GM10847 (cell line): ENCODE measurements around the gene TPRN.

ENCODE experiments used
- POLR2A ChIP-seq: IDR thresholded peaks from 2 replicates; pipeline ENCODE4 v1.6.1; 2011; ENCODE audit not compliant: insufficient read length; ENCODE audit errors: extremely low read depth

TPRN gene

DNA sequence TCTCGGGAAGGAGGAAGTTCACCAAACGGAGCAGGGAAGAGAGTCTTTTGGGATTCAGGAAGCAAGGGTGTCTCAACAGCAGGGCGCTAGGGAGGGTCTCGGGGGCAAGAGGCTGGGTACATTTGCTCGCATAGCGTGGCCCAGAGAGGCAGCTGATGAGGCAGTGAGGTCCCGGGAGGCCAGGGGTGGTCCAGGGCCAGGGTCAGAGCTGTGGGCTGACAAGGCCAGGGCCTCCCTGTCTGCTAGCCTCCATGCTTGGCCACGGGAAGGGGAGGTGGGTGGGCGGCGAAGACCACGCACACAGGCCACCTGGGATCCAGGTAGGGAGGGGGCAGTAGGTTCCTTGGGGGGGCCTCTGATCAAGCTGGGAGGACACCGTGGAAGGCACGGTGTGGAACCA, 11.0 kb upstream of the TPRN start:
- no peak for TF ChIP-seq POLR2A

DNA sequence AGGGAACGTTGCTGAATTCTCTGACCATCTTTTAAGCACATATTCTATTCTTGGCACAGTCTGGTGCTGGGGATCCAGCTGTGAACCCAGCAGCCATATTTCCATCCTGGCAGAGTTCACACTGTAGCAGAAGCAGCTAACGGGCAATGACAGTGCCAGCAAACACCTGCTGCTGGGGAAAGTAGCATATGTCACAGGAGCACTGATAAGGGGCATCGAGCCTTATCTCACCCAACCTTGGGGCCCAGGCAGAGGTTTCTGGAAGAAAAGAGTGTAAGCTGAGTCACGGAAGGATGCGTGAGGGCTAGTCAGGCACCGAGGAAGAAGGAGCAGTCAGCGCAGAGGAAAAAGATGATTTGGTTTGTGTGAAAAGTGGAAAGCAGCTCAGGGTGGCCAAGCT, 6.1 kb upstream of the TPRN start:
- no peak for TF ChIP-seq POLR2A

DNA sequence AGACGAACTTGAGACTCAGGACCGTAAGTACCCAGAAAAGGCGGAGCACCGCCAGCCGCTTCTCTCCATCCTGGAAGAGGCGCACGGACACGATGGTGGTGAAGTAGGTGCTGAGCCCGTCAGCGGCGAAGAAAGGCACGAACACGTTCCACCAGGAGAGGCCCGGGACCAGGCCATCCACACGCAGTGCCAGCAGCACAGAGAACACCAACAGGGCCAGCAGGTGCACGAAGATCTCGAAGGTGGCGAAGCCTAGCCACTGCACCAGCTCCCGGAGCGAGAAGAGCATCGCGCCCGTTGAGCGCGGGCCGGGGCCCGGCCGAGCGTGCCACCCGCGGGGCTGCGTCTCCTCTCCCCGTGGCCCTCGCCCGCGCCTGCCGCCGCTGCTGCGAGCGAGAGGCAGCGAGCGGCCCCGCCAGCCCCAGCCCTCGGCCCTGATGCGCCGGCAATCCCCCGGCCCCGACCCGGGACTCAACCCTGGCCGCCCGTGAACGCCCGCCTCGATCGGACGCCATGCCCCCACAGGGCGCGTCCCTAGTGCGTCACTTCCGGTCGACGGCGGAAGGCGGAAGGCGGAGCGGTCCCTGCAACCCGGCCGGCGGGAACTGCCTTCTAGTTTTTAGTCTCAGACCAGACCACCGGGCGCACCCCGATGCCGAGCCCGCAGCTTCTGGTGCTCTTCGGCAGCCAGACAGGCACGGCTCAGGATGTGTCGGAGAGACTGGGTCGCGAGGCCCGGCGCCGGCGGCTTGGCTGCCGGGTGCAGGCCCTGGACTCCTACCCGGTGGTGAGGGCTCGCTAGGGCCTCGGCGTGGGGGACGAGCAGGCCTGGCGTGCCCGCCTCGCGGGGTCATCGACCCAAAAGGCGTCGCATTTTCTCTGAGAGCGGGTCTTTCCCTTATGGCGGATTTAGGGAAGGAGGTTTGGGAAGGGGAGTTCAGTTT, 4.9 kb upstream of the TPRN start, which contains the start of the genes NDOR1 and TMEM203:
Gene NDOR1, plus strand, starts transcription at position 575 of the 944 bp plus-strand sequence. Its CDS starts 78 bp downstream, at position 653.
Gene TMEM203, minus strand, starts transcription at position 523 of the 944 bp plus-strand sequence. Its CDS starts 234 bp downstream, at position 289.
- peak; percentile 90 for TF ChIP-seq POLR2A

DNA sequence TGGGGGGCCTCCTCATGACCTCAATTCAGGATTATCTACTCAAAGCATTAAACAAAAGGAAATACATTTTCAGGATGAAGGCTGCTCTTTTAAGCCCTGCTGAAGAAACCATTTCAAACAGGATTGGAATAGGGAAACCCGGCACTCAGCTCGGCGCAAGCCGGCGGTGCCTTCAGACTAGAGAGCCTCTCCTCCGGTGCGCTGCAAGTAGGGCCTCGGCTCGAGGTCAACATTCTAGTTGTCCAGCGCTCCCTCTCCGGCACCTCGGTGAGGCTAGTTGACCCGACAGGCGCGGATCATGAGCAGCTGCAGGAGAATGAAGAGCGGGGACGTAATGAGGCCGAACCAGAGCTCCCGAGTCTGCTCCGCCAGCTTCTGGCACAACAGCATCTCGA, 4.2 kb upstream of the TPRN start:
- TF ChIP-seq POLR2A: no peak

DNA sequence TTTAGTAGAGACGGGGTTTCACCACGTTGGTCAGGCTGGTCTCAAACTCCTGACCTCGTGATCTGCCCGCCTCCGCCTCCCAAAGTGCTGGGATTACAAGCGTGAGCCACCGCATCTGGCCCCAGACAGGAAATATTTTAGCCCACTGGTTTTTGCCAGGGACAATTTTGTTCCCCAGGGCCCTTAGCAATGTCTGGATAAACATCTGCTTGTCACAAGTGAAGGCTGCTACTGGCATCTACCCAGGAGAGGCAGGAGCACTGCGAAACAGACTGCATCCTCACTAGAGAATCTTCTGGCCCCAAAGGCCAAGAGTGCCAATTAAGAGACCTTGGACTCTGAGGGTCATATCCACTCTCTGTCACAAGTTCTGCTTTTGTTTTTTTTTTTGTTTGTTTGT, 2.4 kb upstream of the TPRN start:
- TF ChIP-seq POLR2A: no peak

DNA sequence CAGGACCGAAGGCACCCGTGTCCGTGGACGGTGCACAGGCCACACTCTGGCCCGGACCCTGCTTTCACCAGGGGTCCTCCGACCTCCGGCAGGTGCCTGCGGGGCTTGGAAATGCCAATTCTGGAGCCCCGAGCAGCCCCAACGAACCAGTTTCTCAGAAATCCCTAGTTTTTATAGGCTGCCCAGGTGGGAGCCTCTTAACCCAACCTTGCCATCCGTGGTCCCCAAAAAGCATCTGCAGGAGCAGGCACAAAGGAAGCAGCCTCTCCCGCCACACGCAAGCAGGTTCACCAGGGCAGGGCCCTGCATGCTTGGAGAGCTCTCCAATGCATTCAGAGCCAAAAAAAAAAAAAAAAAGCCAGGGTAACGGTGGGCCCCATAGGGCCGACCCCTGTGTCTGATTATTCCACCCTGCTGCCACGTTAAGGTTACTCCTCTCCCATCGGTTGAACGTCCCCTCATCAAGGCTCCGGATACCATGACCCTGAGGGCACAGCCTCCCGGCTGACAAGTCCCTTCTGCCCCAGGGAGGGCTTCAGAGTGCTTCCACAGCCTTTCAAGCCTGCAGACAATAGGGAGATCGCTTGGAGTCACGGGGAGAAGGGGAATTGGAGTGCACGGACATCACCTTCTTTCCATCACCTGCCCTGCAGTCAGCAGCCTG, 796 bp upstream of the TPRN start:
- no peak for TF ChIP-seq POLR2A

DNA sequence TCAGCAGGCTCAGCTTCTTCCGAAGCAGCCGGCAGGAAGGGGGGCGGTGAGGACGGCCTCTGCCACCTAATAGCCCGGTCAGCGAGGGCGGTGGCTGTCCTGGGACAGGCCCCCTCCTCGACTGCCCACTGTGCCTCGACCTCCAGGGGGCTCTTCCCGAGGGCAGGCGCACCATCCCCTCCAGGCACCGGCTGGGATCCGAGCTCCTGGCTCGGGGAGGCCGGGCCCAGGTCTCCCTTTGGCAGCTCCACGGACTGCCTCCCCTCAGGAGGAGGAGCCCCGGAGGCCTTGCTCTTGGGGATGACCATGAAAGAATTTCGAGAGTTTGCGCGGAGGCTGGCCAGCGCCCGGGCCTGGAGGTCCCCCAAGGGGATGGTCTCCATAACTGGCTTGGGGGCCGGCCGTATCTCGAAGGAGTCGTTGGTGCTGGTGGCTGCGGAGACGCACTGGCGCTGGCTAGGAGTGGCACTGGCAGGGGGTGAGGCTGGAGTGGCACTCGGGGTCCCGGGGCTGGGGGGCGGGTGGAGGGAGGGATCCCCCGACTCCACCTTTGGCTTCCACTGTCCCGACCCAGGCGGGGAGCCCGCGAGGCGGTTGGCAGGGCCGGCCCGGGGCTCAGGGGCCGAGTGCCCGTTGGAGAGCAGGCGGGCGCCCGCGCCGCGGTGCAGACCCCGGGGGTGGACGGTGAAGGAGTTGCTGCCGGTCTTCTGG, 975 bp downstream of the TPRN start:
- TF ChIP-seq POLR2A: no peak

DNA sequence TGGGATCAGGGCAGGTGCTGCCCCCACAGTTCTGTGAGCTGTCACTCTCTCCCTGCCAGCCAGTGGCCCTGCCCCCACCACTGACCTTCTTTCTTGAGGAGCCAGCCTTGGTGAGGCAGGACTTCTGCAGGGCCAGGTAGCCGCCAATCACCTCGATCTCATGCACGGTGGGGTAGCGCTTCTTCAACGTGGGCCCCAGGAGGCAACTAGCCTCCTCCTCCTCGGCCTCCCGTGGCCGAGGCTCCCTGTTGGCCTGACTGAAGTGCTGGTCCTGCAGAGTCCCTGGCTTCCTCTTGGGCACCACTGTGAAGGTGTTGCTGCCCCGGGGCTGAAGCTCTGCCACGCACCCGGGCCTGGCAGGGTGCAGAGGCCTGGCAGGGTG, 1.6 kb downstream of the TPRN start:
- TF ChIP-seq POLR2A: no peak

DNA sequence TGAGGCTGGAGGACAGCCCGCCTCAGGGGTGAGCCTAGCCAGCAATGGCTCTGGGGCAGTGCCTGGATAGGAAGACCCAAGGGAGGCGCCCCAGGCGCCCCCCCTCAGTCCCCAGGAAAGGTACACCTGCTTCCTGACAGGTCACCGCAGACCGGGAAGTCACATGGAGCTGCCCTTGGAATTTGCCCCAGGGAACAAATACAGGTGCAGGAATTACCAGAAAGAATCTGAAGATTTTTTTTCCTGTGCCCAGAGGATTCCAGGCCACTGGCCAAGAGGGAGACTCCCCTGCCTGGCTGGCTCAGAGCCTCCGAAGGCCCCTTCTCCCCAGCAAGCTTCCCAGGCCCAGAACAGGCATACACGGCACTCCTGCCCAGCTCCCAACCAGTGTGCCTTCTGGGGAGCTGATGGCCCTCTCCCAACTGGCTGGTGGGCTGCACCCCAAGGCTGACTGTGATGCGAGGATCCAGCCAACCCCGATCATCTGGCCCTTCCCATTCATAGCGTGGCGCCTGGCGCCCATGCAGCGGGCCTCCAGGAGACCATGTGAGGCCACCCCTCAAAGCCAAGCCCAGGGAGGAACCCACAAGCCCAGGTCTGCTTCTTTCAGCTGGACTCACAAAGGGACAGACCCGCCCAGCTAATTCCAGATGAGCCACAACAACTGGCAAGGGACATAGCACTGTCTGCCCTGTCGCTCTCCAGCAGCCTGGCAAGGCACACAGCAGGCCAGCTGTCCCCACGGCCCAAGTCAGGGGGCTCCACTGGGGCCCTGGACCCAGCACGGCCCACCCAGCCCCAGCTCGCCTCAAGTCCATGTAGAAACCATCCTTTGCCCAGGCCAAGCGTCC, 2.3 kb downstream of the TPRN start:
- no peak for TF ChIP-seq POLR2A

DNA sequence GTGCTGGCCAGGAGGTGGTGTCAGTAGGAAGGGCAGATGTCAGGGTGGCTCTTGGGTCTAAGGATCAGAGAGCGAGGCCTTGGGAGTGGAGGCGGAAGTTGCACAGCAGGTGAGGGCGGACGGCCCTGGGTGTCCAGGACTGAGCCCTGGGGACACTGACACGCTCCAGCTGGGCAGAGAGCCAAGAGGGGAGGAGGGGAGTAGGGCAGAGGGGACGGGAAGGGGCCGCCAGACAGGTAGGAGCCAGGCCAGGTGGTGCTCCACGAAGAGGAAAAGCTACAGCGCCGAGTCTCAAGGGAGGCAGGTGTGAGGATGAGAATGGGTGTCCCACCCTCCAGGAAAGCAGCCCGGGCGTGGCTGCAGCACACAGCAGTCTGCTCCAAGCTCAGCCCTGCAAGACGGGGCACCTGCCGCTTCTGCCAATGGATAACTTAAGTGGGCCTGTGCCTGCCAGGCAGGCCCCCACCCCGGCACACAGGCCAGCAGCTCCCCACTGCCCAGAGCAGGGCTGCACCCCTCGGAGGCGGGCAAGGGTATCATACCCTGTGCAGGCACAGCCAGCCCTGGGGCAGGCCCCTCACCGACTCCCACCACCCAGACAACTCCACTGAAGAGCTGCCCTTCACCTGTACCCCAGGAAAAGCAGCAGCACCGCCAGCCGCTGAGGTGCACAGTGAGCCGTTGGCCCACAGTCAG, 4.9 kb downstream of the TPRN start:
- no peak for TF ChIP-seq POLR2A

DNA sequence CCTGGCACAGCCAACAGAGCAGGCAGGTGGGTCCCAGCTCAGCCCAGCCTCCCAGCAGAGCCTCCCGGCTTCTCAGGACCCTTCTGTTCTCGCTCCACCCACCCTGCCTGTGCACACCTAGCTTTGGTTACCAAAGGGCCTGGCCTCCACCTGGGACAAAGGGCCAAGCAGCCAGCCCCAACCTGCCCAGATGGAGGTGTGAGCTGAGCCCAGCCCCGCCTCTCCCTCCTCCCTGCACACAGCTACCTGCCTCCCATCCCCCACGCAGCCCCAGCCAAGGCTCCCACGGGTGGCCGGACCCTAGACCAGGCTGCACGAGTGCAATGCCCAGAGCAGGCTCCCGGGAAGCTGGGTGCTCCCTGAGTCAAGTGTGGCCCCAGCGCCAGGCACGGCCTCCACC, 5.6 kb downstream of the TPRN start:
- no peak for TF ChIP-seq POLR2A

DNA sequence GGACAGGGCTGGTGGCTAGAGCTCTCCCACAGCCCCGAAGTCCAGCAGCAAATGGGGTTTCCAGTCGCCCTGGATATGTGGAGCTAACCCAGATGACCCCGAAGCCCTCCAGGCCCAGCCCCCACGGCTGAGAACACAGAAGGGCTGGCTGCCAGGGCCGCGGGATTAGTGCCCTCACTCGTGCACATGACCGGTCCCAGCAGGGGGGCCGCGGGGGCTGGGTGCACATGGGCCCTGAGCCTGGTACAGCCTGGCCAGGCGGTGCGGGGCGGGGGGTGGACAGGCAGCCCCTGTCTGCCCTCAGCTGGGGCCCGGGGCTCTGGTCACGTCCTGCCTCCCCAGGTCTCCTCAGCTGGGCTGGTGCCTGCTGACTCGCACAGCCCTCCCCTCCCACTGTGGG, 6.2 kb downstream of the TPRN start:
- TF ChIP-seq POLR2A: no peak

DNA sequence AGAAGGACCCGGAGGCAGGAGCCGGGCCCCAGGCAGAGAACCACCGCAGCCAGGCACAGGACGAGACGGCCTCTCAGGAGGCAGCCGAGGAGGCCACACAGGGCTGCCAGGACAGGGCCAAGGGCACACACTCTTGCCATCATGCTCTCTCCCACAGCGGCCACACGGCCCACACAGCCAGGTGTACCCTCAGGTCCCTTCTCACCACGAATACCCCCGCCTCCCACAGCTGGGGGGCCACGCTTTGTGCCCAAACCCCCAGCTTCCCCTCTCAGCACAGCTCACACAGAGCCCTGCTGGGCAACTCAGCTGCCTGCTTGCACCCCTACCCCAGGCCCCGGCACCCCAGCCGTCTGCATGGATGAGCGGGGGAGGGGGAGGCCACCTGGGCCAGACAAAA, 6.8 kb downstream of the TPRN start:
- TF ChIP-seq POLR2A: no peak

DNA sequence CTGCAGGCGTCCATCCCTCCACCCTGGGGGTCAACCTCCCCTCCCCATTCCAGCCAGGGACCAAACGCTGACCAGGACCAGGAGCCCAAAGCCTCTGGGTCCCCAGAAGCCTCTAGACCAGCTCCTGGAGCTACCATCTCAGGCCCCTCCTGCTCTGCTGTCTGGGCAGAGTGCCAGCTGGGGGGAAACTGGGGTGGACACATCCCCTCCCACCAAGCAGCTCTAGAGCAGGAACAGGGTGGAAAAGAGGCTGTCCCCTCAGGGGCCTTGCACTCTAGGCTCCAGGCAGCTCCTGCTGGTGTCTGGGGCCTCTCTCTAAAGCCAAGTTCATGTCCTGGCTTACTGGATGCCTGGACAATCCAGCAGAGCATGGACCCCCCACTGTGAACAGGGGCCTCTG, 7.7 kb downstream of the TPRN start:
- TF ChIP-seq POLR2A: no peak
